ENCODE results near the gene GATA5.

The GATA5 gene

GRCh38 chr20:62472138-62472940 is 3.5 kb downstream of the GATA5 start:
- no peak for DNase-seq

- no peak for DNase-seq
These were observed 5.3 kb downstream of the GATA5 start for GRCh38 chr20:62470459-62470858.

GRCh38 chr20:62470001-62470400 is 5.8 kb downstream of the GATA5 start:
- no peak for DNase-seq

DNA sequence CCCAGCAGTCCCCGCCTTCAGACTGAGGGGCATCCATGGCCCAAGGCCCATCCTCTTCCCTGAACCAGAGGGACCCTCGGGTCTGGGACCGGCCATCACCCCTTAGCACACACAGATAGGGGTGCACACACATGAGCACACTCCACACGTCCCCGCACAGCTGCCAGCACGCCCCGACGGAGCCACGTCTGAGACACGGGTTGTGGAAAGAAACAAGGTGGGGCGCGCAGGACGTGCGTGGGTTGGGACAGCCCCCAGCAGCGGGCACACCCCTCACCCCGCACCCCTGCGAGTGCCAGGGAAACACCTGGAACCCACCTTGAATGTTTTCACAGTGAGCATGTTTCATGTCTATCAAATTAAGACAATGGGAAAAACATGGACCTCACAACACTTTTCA is 6.4 kb downstream of the GATA5 start:
- no peak for DNase-seq

GRCh38 chr20:62466806-62467537 is 8.8 kb downstream of the GATA5 start:
- no peak for DNase-seq

GRCh38 chr20:62466072-62466760 is 9.6 kb downstream of the GATA5 start:
- no peak for DNase-seq

GRCh38 chr20:62464990-62465389 is 10.8 kb downstream of the GATA5 start:
- no peak for DNase-seq

- no peak for DNase-seq
These were observed 11.4 kb downstream of the GATA5 start for GRCh38 chr20:62464425-62464770.

DNA sequence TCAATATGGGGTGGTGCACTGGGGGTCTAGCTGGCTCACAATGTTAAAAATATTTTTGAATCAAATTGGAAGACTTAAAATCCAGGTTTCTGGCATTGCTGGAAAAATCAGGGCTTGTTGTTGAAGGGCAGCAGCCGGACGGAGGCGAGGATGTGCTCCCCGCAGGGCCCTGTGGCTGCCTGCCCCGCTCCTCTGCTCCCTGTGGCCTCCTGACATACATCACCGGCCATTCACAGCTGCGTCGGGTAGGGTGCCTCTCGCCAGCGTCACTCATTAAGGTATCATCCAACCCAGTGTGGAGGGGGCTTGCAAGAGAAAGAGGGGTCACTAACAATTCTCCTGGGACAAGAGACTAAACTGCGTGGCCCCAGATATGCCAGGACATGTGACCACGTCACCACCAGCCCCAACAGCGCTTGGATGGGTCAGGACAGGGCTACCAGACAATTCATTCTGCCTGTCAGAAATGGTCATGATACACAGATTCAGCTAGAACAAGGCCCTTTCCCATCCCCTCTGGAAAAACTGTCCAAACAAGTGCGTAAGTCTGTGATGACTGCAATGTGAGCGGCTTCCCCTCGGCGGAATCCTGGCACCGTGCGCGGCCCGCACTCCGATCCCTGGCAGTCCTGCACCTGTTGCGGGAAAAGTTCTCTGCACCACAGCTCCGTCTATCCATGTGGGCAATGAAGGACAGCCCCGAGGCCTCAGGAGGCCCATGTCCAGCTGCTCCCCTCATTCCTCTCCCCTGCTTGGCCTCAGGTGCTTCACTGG is 12.0 kb downstream of the GATA5 start:
- DNase-seq: no peak

DNA sequence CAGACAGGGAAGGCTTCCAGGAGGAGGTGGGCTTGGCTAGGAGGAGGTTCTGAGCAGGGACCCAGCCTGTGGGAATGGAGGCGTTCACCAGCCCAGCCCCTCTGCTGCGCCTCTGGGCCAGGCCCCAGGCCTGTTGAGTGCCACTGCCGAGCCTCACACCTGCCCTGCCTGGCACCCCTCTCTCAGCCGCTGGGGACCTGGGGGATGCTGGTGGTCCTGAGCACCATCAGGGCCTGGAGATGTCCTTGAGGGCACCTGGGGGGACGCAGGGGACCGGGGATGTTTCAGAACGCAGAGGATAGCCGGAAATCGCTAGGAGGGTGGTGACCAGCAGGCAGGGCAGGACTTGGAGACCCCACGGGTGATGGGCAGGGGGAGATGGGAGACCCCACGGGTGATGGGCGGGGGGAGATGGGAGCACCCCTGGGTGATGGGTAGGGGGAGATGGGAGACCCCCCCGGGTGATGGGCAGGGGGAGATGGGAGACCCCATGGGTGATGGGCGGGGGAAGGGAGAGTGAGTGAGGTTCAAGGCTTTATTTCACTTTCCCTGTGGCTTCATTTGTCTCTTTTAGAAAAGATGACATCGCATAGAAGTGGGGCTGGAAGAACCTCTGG is 12.7 kb downstream of the GATA5 start:
- DNase-seq: no peak

GRCh38 chr20:62461834-62462233 is 14.0 kb downstream of the GATA5 start:
- DNase-seq: no peak

DNA sequence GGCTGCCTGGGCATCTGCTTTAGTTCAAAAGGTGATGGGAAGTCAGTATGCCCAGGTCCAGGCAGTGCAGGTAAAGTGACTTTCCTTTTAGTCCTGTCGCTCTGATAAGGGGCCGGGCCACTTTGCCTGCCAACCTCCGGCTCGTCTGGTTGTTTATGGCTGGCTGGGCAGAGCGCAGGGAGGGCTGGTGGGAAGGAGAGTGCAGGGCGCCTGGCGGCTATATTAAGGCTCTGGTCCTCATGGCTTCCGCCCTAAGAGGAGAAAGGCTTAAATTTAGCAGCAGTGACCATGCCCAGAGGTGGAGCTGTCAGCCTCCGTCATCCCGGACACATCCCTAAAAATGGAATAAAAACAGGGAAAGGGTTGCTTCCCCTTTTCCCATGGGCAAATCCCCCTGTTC is 14.6 kb downstream of the GATA5 start:
- DNase-seq: no peak

GRCh38 chr20:62460678-62461077 is 15.1 kb downstream of the GATA5 start:
- no peak for DNase-seq

GRCh38 chr20:62459488-62459887 is 16.3 kb downstream of the GATA5 start:
- DNase-seq: no peak

DNA sequence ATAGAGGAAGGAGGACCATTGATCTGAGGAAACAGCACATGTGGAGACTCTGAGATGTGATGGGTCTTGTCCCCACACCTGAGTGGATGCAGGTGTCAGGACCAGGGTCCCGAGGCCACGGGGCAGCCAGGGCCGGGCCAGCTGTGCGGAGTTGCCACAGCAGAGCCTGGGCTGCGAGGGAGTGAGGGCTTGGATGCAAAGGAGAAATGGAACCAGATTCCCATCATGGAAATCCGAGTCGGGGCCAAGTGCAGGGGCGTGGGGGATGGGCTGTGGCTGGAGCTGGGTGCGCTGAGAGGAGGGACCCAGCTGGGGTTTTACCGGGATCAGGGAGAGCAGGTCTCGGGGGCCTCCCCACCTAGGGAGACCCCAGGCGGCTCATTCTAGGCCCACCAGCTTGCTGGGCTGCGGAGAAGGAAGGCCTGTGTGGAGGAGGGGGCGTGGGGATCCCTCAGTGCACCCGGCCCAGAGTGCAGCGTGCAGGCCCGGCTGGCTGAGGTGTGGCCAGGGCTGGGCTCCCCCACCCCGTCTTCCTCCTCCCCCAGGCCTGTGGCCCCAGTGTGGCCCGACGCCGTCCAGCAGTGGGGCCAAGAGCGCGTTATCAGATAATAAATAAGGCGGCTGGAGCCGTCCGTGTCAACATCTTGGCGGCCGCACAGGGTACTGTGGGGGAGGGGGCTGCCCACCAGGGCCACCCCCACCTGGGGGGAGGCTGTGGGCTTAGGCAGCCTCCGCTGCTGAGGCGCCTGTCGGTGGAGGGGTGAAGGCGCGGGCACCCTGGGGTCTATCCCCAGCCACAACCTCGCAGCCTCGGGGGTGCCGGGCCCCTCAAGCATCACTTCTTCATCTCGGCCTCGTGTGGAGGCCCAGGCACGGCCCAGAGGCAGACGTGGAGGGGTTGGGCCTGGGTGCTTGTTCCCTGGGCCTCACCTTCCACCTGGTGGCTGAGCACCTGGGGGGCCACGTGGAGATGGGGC is 17.2 kb downstream of the GATA5 start:
- DNase-seq: no peak

DNA sequence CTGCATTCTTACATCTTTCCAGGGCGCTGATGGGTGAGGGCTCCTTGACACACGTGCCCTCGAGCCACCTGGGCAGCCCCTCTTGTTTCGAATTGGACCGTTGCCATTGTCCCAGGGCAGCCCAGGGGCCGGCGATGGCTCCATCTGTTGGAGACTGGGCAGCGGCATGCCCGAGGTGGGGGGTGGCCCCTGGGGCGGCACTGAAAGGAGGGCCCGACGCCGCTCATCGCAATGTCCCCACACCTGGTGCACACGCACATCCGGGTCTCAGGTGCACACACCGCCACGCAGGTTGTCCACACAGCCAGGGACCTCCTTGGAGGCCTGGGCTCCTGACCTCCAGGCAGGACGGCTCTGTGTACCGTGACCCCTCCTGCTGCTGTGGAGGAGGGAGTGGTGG is 18.0 kb downstream of the GATA5 start:
- DNase-seq: no peak

DNA sequence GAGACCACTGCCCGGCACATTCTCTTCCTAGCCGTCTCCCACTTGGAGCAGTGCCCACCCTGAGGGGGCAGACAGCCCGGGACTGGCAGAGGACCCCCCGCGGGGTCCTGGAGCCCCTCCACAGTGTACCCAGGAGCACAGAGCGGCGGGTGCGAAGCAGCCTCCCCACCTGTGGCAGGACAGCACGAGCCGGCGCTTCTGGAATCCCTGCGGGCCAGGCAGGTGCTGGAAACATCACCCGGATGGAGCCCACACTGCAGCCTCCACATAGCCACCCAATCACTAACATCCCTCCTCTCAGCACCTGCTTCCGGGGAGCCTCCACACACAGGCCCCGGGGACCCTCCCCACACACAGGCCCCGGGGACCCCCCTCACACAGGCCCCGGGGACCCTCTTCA is 18.7 kb downstream of the GATA5 start:
- no peak for DNase-seq

DNA sequence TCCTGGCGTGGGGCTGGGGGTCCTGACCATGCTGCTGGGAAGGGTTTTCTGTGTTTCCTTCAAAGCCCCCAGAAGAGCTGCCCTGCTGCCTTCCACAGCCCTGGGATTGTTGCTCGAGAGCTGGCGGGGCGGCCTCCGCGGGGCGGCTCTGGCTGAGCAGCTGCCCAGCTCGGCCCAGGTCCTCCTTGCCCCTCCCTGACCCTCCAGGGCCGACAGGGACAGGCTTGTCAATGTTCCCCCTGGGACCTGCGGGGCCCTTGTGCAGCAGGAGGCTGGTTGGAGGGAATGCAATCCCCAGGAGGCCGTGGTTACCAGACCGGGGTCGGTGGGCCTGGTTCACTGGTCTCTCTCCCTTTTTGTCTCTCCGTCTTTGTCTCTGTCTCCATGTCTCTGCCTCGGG is 19.9 kb downstream of the GATA5 start:
- no peak for DNase-seq

DNA sequence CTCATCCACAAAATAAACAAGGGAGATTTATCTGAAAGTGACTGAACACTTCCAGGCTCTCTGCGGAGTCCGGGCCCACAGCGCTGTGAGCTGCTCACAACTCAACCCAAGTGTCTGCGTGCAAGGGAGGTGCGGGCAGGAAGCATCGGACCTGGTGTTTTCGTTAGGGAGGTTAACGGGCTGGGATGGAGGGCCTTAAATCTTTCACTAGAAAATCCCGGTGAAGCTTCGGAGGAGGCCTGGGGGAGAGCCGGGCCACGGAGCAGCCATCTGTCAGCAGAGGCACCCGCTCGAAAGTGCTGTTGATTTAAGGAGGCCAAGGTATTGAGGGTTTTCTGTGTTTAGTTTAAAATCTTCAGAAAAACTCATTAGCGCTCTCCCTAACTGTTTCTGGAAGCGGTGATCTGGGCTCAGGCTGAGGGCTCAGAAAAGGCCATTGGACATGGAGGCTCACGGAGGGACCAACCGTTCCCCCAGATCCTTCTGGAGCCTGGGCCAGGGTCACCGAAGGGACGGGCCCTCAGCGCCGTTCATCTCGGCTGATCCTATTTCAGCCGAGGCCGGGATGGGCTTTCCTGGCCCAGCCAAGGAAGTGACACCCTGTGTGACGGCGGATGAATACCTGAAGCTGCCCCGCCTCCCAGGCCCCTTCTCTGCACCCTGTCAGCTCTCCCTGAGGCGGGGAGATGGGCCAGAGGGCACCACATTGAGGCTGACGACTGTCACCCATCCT is 20.7 kb downstream of the GATA5 start:
- DNase-seq: no peak

DNA sequence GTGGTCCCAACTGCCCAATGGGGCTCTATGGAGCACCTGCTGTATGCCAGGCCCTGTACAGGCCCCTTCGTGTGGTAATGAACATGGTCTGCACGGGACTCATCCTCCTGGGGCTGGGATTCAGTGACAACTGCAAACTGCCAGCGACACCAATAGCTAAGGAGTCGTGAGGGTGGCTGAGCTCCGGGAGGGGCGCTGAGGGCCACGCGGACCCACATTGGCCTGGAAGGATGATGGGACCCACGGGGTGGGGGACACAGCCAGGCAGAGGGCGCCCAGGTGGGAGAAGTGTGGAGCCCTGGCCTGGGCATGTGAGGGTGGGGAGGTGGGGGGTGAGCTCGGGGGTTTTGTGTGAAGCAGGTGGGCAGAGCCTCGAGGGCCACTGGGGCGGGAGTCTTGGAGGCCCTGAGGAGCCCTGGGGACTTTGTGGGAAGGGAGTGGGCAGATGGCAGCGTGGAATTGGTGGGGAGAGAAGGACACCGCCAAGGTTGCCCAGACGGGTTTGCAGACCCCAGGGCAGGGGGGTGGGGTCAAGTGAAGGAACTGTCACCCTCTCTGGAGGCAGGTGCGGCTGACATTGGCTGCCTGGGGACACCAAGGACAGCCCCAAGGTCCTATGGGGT is 22.5 kb downstream of the GATA5 start:
- DNase-seq: no peak
